HAP-1 (cell line): Measurements from ENCODE around the gene LIN7A.
"Not testable (repeated sequence)": the region's sequence is repeated elsewhere in the genome, so short reads cannot be mapped to it uniquely, and the experiment has no call there.

Source experiments
- DNase-seq, 2 experiments: peaks; one replicate each; pipeline ENCODE4 v3.0.0-alpha.2; 2016 to 2020; ENCODE audit warnings: low spot score in 2 of 2
- H3K27me3 ChIP-seq: fragments of 250-450 bp; sonication (Bioruptor Pico); 2 replicates; pipeline ENCODE4 v1.5.1; 2020; ENCODE audit warnings: low read depth, mild to moderate bottlenecking, moderate library complexity
- H3K36me3 ChIP-seq: fragments of 250-450 bp; sonication (Bioruptor Pico); replicated peaks from 2 replicates; pipeline ENCODE4 v1.5.1; 2020; ENCODE audit warnings: mild to moderate bottlenecking
- H3K4me1 ChIP-seq: fragments of 250-450 bp; sonication (Bioruptor Pico); 2 replicates; pipeline ENCODE4 v1.5.1; 2020; ENCODE audit warnings: mild to moderate bottlenecking
- H3K4me3 ChIP-seq: fragments of 250-450 bp; sonication (Bioruptor Pico); 2 replicates; pipeline ENCODE4 v1.5.1; 2020; ENCODE audit warnings: mild to moderate bottlenecking, moderate library complexity
- H3K9me3 ChIP-seq: fragments of 250-450 bp; sonication (Bioruptor Pico); 2 replicates; pipeline ENCODE4 v1.5.1; 2020; ENCODE audit warnings: mild to moderate bottlenecking, moderate library complexity
- in situ Hi-C: fragments of 300-500 bp; cut with MboI; formaldehyde crosslinking; loops from 3 replicates; pipeline ENCODE4 v1.14.3; 2020; ENCODE audit warnings: low sequenced_read_pairs, inconsistent platforms, mixed read lengths

LIN7A gene

GRCh38 chr12:80802652-80803400 is 134.9 kb downstream of the LIN7A start:
- Histone ChIP-seq H3K36me3 (peaks cover 16% of the 10 kb centered on the region), H3K9me3 (no peaks in the 10 kb centered on the region), H3K4me3 (no peak overlapping the region), H3K27me3 (no peaks in the 10 kb centered on the region), H3K4me1 (no peaks in the 10 kb centered on the region; the same call in 1 of the 2 replicates)
- in situ Hi-C loops, result no loop called here
- DNase-seq, result no peak

DNA sequence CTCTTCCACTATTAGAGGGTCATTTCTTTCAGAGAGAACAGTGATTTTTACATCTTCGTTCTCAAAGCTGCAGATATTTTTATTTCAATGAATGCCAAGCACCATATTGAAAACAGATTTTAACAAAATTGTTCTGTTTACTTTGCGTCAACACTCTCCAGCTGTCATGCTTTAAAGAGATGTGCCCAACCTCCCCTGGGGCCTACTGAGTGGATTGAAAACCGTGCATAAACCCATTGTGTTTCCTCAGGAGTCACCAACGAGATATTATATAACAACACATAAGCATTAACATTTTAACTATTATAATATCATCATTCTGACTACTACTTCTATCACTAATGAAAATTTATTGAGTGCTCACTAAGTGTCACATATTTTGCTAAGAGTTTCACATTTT is 139.5 kb downstream of the LIN7A start:
- H3K4me1 ChIP-seq, result peaks cover 28% of the 10 kb centered on the region
- in situ Hi-C loops, result no loop called here
- no peak for DNase-seq
- peaks cover 22% of the 10 kb centered on the region for H3K36me3 ChIP-seq
- no peaks in the 10 kb centered on the region for H3K27me3 ChIP-seq
- H3K4me3 ChIP-seq, result no peak overlapping the region
- H3K9me3 ChIP-seq, result no peaks in the 10 kb centered on the region

- DNase-seq, result peak; percentile 26 to 99
- H3K36me3 ChIP-seq, result peaks cover 18% of the 10 kb centered on the region
- in situ Hi-C loops, result no loop called here
- no peaks in the 10 kb centered on the region for H3K27me3 ChIP-seq
- H3K9me3 ChIP-seq, result no peaks in the 10 kb centered on the region
- H3K4me3 ChIP-seq, result no peak overlapping the region
- H3K4me1 ChIP-seq, result peaks cover 31% of the 10 kb centered on the region
Observed at GRCh38 chr12:80794551-80794950, 143.2 kb downstream of the LIN7A start.

- Histone ChIP-seq H3K9me3 (no peaks in the 10 kb centered on the region), H3K27me3 (no peaks in the 10 kb centered on the region), H3K36me3 (peaks cover 17% of the 10 kb centered on the region), H3K4me1 (peaks cover 31% of the 10 kb centered on the region), H3K4me3 (no peak overlapping the region)
- in situ Hi-C loops, result no loop called here
- no peak for DNase-seq
Observed at GRCh38 chr12:80792861-80793260, 144.9 kb downstream of the LIN7A start.

GRCh38 chr12:80791863-80792262 is 145.9 kb downstream of the LIN7A start:
- in situ Hi-C loops, result no loop called here
- Histone ChIP-seq H3K27me3 (no peaks in the 10 kb centered on the region), H3K36me3 (peaks cover 12% of the 10 kb centered on the region), H3K4me1 (peaks cover 31% of the 10 kb centered on the region), H3K4me3 (no peak overlapping the region), H3K9me3 (no peaks in the 10 kb centered on the region)
- no peak for DNase-seq

- H3K36me3 ChIP-seq, H3K9me3 ChIP-seq, DNase-seq, in situ Hi-C loops, H3K4me1 ChIP-seq, H3K4me3 ChIP-seq, H3K27me3 ChIP-seq: not testable (repeated sequence)
Observed at GRCh38 chr12:80788407-80788806, 149.3 kb downstream of the LIN7A start.

DNA sequence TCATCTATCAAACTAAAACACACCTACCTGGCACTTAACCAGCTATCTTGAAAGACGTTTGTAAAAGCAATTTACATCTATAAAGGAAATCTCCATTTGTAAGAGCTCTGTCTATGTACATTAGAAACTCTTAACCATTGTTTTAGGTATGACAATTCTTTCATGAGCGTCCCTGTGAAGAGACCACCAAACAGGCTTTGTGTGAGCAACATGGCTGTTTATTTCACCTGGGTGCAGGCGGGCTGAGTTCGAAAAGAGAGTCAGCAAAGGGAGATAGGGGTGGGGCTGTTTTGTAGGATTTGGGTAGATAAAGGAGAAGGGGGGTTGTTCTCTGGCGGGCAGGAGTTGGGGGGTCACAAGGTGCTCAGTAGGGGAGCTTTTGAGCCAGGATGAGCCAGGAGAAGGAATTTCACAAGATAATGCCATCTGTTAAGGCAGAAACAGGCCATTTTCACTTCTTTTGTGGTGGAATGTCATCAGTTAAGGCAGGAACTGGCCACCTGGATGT is 154.7 kb downstream of the LIN7A start:
- H3K36me3 ChIP-seq, H3K4me3 ChIP-seq, H3K27me3 ChIP-seq, in situ Hi-C loops, H3K9me3 ChIP-seq: not testable (repeated sequence)
- peak in 1 of 2 experiments; percentile 49 for DNase-seq
- H3K4me1 ChIP-seq, result peaks cover 48% of the 10 kb centered on the region

- peaks cover 62% of the 10 kb centered on the region for H3K4me1 ChIP-seq
Observed at GRCh38 chr12:80781313-80781712, 156.4 kb downstream of the LIN7A start.

DNA sequence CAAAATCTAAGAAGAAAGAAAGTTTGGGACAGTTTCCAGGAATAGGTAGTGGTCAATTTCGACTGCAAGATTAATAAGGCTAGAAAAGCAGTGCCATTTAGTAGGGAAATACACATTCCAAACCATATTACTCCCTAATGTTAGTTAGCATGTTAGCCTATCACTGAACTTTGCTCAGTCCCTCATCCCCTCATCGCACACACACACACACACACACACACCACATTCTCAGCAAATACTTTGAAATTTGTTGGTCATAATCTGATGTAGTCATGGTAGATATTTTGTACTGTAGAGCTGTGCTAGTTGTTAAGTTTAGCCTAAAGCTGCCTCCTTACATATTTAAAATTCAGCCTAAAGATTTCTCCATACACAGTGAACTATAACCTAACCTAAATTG is 157.0 kb downstream of the LIN7A start:
- Histone ChIP-seq H3K36me3 (no peaks in the 10 kb centered on the region), H3K9me3 (no peaks in the 10 kb centered on the region), H3K27me3 (no peaks in the 10 kb centered on the region), H3K4me3 (no peak overlapping the region), H3K4me1 (peaks cover 63% of the 10 kb centered on the region)
- no peak for DNase-seq
- in situ Hi-C loops, result no loop called here

More at GRCh38 chr12:80781313-80781712, 156.4 kb downstream of the LIN7A start:
- no peaks in the 10 kb centered on the region for H3K27me3 ChIP-seq
- no peaks in the 10 kb centered on the region for H3K9me3 ChIP-seq
- DNase-seq, result no peak
- in situ Hi-C loops, result no loop called here
- no peaks in the 10 kb centered on the region for H3K36me3 ChIP-seq
- H3K4me3 ChIP-seq, result no peak overlapping the region

DNA sequence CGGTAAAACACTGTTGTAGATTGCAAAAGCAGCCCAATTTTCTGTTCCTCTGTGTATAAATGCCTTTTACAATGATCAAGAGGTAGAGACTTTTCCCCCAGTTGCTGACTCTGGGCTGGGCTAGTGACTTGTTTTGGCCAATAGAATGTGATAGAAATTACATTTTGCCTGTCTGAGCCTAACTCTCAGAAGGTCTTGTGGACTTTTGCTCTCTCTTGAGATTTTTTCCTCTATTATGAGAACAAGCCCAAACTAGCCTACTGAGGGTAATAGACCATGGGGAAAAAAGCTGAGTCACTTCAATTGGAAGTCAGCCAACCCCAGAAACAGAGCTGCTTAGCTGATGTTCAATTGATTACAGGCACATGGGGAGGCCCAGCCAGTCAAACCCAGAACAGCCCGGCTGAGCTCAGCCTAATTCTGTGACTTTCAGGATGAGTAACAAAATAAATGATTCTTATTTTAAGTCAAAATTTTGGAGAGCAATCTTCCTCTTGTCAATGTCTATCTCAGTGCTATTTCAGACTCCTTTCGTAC is 159.7 kb downstream of the LIN7A start:
- in situ Hi-C loops, result no loop called here

GRCh38 chr12:80777587-80777986 is 160.1 kb downstream of the LIN7A start:
- Histone ChIP-seq H3K36me3 (no peaks in the 10 kb centered on the region), H3K27me3 (no peaks in the 10 kb centered on the region), H3K4me3 (peak overlapping the region; percentile 1), H3K9me3 (no peaks in the 10 kb centered on the region), H3K4me1 (peaks cover 58% of the 10 kb centered on the region)
- in situ Hi-C loops, result no loop called here
- DNase-seq, result peak in 1 of 2 experiments; percentile 28

More for the DNA sequence above, 159.7 kb downstream of the LIN7A start:
- Histone ChIP-seq H3K4me1 (peaks cover 63% of the 10 kb centered on the region), H3K36me3 (no peaks in the 10 kb centered on the region), H3K27me3 (no peaks in the 10 kb centered on the region), H3K4me3 (no peak overlapping the region), H3K9me3 (no peaks in the 10 kb centered on the region)
- DNase-seq, result peak; percentile 93 to 97

DNA sequence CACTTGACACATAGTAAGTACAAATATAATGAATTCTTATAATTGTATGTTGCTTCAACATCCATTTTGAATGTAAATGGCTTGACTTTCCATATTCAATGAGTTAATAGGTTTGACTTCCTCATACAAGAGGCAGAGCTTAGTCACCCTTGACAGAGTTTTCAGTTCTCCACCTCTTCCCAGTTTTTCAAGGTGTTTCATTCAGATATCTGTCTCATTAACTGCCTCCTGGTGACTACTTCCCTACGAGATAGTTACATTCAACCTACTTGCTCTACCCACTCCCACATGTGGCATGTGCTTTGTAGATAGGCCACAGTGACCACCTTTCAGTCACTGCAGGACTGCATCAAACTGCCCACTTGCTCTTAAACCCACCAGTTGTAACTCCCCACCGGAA is 161.0 kb downstream of the LIN7A start:
- H3K27me3 ChIP-seq, result no peaks in the 10 kb centered on the region

DNA sequence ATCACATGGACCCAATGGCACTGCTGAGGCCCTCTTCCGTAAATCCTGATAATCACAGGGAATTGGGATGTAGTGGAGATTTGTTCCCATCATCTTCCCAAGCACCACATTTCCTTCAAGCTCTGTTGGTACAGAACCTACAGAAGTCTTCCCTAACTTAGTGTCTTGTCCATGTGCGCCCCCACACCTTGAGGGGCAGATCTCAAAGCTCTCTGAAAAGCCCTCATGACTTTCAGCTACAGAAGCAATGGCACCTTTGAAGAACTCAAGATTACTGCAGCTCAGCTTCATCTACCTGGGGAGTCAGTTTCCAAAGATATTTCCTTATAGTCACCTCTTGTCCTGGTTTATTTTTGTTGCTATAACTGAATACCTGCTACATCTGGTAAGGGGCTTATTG is 166.8 kb downstream of the LIN7A start:
- in situ Hi-C loops, result no loop called here
- peaks cover 44% of the 10 kb centered on the region for H3K4me1 ChIP-seq
- no peaks in the 10 kb centered on the region for H3K27me3 ChIP-seq
- no peaks in the 10 kb centered on the region for H3K9me3 ChIP-seq
- no peaks in the 10 kb centered on the region for H3K36me3 ChIP-seq
- no peak for DNase-seq
- no peak overlapping the region for H3K4me3 ChIP-seq

More for the DNA sequence above, 161.0 kb downstream of the LIN7A start:
- no peak for DNase-seq
- Histone ChIP-seq H3K36me3 (no peaks in the 10 kb centered on the region), H3K4me3 (no peak overlapping the region), H3K9me3 (no peaks in the 10 kb centered on the region), H3K4me1 (peaks cover 50% of the 10 kb centered on the region)
- in situ Hi-C loops, result no loop called here

DNA sequence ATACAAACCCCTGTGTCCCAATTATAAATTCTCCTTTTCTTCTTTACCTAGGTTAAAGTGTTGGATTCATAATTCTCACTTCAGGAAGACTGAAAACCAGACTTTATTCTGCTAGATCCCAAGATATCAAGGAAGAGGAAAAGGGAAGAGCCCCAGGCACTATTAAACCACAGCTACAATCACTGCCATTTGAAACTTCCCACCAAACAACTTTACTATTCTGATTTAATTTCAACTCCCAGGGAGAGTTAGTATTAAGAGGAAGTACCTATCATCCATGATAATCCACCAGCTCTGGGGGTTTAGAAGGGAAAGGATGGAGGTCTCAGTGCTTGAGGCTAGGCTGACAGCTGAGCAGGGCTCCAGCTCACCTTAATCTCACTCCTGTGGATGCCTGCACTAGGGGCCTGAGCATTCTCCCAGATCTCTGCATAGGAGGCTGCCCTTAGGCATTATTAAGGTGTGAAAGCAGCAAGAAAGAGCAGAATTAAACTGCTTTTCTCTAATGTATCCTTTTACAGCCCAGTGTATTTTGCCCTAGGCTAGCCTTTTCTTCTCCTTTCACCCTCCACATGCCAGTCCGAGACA is 168.1 kb downstream of the LIN7A start:
- no peaks in the 10 kb centered on the region for H3K27me3 ChIP-seq
- H3K9me3 ChIP-seq, result no peaks in the 10 kb centered on the region
- in situ Hi-C loops, result no loop called here
- DNase-seq, result peak in 1 of 2 experiments; percentile 69
- H3K4me3 ChIP-seq, result no peak overlapping the region
- no peaks in the 10 kb centered on the region for H3K36me3 ChIP-seq
- H3K4me1 ChIP-seq, result peaks cover 47% of the 10 kb centered on the region
